DMS53 (cell line): ENCODE measurements around the gene IRAK1.
A peak's percentile ranks its signal among the peaks of the same experiment; 100 is the strongest.

Experiments
- DNase-seq: peaks from one replicate; lab custom pipeline; 2025; lab: John Stamatoyannopoulos, UW

The IRAK1 gene

GRCh38 chrX:153971124-153971449, 48.6 kb downstream of the IRAK1 start:
- peak; percentile 95 for DNase-seq

DNA sequence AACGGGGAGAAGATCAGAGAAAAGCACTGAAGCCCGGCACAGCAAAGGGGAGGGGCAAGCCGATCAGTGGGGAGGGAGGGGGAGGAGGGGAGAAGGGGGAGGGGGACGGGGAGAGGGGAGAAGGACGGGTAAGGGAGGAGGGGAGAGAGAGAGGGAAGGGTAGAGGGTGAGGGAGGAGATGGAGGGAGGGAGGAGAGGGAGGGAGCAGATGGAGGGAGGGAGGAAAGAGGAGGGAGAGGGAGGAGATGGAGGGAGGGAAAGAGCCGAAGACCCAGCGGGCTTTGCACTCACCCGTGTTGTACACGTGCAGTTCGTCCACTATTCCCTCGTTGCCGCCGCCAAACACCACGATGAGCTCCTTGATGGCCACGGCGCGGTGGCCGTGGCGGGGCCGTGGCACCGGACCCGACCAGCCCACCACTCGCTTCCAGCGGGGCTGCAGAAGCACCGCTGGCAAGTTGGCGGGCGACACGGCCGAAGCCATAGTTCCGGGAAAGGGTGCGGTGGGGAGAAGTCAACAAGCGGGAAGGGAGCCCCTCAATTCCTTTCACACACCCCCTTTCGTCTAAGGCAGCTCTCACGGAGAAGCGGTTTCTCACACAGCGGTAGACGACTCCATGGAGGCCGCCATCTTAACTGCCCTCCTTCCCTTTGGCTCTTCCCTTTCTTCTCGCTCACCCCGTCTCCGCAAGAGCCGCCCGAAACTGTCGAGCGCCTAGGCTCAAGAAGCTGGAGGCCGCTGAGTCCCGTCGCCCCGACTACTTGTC, 49.2 kb downstream of the IRAK1 start:
- DNase-seq = peak; percentile 69

GRCh38 chrX:153969904-153970356, 49.8 kb downstream of the IRAK1 start:
- DNase-seq = peak; percentile 57

DNA sequence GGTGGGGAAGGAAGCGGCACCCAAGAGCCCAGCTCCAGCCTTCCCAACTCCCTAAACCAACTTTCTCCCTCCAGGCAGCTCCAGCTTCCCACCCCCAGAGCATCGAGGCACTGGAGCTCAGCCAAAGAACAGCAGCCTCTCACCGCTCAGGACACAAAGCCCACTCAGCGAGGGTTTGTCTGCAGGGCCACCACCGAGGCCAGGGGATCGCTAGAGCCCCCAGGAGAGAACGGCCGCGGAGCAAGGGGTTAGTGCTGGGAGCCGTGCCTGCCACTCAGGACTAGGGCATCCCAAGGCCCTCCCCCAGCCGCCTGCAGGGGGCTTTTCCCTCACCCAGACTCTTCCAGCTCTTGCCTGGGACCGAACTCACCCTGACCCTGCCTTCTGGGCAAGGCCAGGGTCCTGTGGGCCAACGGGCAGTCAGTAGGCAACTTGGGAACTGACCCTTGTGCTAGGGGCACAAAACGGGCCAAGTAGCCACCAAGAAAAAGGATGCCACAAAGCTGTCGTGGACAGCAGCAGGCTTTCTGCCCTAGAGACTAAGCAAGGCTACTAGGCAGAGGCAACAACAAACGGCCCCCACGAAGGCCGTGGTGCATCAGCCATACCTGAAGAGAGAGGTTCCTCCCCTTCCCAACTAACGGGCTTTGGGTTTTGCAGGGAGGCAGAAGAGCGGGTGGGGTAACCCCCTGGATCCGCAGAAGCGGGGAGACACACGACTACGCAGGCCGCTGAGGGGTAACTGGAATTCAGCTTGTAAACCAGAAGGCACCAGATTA, 50.4 kb downstream of the IRAK1 start:
- no peak for DNase-seq

- no peak for DNase-seq
Observed at GRCh38 chrX:153968754-153969124, 51.0 kb downstream of the IRAK1 start.

GRCh38 chrX:153968255-153968654, 51.4 kb downstream of the IRAK1 start:
- DNase-seq = no peak

GRCh38 chrX:153967536-153968224, 52.0 kb downstream of the IRAK1 start:
- DNase-seq = no peak

- no peak for DNase-seq
Observed at GRCh38 chrX:153966841-153967535, 52.7 kb downstream of the IRAK1 start.

- DNase-seq = no peak
Observed at GRCh38 chrX:153966283-153966688, 53.4 kb downstream of the IRAK1 start.

- no peak for DNase-seq
Observed at GRCh38 chrX:153965406-153965805, 54.3 kb downstream of the IRAK1 start.

DNA sequence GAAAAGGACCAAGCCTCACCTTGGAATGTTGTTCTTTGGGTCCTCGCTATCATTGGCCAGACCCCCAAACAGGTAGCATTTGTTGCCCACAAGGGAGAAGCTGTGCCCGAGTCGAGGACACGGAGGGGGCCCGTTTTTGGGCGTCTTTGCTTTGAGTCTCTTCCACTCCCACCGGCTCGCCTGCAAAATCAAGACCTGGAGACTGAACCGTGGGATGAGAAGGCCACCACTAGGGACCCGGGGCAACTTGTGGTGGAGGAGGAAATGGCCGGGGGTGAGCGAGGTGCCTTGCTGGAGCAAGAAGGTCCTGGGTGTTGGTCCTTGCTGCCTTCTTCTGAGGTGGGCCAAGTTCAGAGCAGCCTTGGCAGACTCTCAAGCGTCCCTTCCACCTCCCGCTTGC, 55.6 kb downstream of the IRAK1 start:
- DNase-seq = no peak

DNA sequence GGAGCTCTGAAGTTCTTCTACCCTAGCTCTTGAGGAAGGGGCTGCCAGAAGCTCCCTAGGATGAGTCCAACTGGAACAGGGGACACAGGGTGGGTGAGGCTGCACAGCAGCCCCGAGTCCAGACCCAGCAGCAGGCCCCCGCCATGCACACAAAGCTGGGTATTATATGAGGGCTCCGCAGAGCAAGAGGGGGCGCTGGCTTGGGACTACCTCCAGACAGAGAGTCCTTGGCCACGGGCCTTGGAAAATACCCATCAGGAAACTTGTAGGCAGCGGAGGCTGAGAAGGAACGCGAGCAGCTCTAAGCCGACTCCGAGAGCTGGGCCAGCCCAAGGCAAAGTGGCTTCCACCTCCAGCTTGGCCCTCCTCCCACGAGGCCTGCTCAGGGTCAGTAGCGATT, 56.2 kb downstream of the IRAK1 start:
- DNase-seq = no peak

DNA sequence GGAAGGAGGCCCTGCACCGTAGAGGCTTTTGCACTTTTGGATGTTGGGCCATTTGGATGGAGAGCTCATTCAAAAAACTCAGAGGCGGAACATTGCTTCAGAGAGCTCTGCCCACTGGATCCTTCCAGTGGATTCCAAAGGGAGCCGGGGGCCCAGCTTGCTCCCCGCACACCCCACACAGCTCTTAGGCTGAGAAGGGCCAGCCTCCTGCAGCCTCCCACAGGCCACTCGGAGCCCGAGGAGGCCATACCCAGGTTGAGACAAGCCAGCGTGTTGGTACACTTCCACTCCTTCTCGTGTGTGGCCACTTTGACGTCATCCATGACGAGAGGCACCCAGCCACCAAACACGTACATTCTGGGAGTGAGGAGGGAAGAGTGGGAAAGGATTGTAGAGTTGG, 58.4 kb downstream of the IRAK1 start:
- no peak for DNase-seq

DNA sequence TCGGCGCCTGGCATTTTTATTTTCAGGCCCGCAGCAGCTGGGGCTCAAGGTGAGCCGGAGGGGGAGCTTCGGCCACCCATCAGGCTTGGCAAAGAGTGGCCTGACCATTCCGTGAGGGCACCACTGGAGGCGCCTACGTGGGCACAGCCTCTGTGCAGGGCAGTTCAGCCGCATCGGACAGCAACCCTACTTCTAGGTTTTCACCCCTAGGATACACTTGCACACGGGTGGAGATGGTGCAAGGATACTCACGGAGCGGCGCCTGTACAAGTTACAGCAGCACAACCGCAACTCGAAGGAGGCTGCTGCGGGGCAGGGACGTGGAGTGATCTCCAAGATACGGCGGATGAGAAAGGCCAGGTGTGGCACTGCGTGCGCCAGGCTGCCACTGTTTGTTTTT, 58.9 kb downstream of the IRAK1 start:
- no peak for DNase-seq
